ENCODE data around the gene GSTK1. TPM values are rescaled to one million over a fixed set of nuclear protein-coding genes. Genes with fewer than 3 reads are reported as not detected.

The GSTK1 gene
- total RNA-seq = 83.1 and 87.4 TPM in 2 replicates

GRCh38 chr7:143263266-143264195 lies at the start of gene GSTK1:
Gene GSTK1, plus strand, starts transcription at chr7:143263441. Its CDS starts 73 bp downstream, at chr7:143263514.

GRCh38 chr7:143221737-143222136 lies 41.5 kb upstream of the GSTK1 start, which contains the start of gene TAS2R40:
Gene TAS2R40, plus strand, starts transcription at chr7:143222037. Its CDS starts 42 bp downstream, at chr7:143222079.

GRCh38 chr7:143284591-143285469 lies 21.6 kb downstream of the GSTK1 start, which contains the start of gene TMEM139:
Gene TMEM139, plus strand, starts transcription at chr7:143284958. Its CDS starts 1,000 bp downstream, at chr7:143285958.

GRCh38 chr7:143287935-143288826 lies 24.9 kb downstream of the GSTK1 start, which contains the start of gene CASP2:
Gene CASP2, plus strand, starts transcription at chr7:143288351. Its CDS starts 105 bp downstream, at chr7:143288456.

GRCh38 chr7:143315776-143316175 lies 52.5 kb downstream of the GSTK1 start, which contains the start of gene CLCN1:
Gene CLCN1, plus strand, starts transcription at chr7:143316111. Its CDS starts 102 bp downstream, at chr7:143316213.

Other genes with a start within 250 kb of the GSTK1 start
- not detected in 2 replicates for gene OR9A2, start 236.3 kb upstream of the GSTK1 start, total RNA-seq
- gene OR6V1, start 211.1 kb upstream of the GSTK1 start, total RNA-seq = not detected in 2 replicates
- not detected in 2 replicates for gene PIP, start 131.4 kb upstream of the GSTK1 start, total RNA-seq
- gene TAS2R39, start 80.0 kb upstream of the GSTK1 start, total RNA-seq = not detected in 2 replicates
- not detected in 2 replicates for gene TAS2R40, start 41.4 kb upstream of the GSTK1 start, total RNA-seq
- gene TMEM139, start 21.5 kb downstream of the GSTK1 start, total RNA-seq = not detected in 2 replicates
- gene CASP2, start 24.9 kb downstream of the GSTK1 start, total RNA-seq = 15.3 and 15.6 TPM in 2 replicates
- gene CLCN1, start 52.7 kb downstream of the GSTK1 start, total RNA-seq = not detected in 2 replicates
- 1.6 and 2.0 TPM in 2 replicates for gene FAM131B, start 99.3 kb downstream of the GSTK1 start, total RNA-seq
- gene ZYX, start 117.9 kb downstream of the GSTK1 start, total RNA-seq = 17.2 and 41.5 TPM in 2 replicates
- gene EPHA1, start 145.4 kb downstream of the GSTK1 start, total RNA-seq = not detected in 2 replicates
- gene TAS2R60, start 180.0 kb downstream of the GSTK1 start, total RNA-seq = not detected in 2 replicates
- gene TAS2R41, start 214.4 kb downstream of the GSTK1 start, total RNA-seq = not detected in 2 replicates